22Rv1 (cell line): ENCODE data around the gene MON1B.

ENCODE experiments used
- H3K27ac ChIP-seq: fragments of 450-650 bp; 2 replicates; pipeline ENCODE4 v1.5.1; 2017
- CTCF ChIP-seq: fragments of 450-650 bp; IDR thresholded peaks from 2 replicates; pipeline ENCODE4 v1.5.1; 2017; ENCODE audit warnings: mild to moderate bottlenecking
- ZFX ChIP-seq: fragments of 450-650 bp; IDR thresholded peaks from 2 replicates; pipeline ENCODE4 v1.6.1; 2017; ENCODE audit warnings: antibody characterized with exemption, borderline replicate concordance

The MON1B gene

GRCh38 chr16:77207030-77207429 is 16.0 kb downstream of the MON1B start:
- H3K27ac ChIP-seq, result no peak overlapping the region
- TF ChIP-seq ZFX (no peak), CTCF (no peak)

GRCh38 chr16:77208382-77208781 is 17.4 kb downstream of the MON1B start:
- H3K27ac ChIP-seq, result no peak overlapping the region
- TF ChIP-seq ZFX (no peak), CTCF (no peak)

GRCh38 chr16:77211880-77212740 is 21.1 kb downstream of the MON1B start:
- H3K27ac ChIP-seq, result peak overlapping the region; percentile 89
- TF ChIP-seq ZFX (no peak), CTCF (no peak)

- no peak for TF ChIP-seq CTCF
- TF ChIP-seq ZFX, result no peak
- H3K27ac ChIP-seq, result peak overlapping the region; percentile 89
Measured at GRCh38 chr16:77212741-77213541, 22.0 kb downstream of the MON1B start.

- no peak overlapping the region for H3K27ac ChIP-seq
- TF ChIP-seq CTCF (no peak), ZFX (no peak)
Measured at GRCh38 chr16:77213542-77214106, 22.6 kb downstream of the MON1B start.

GRCh38 chr16:77214411-77215138 is 23.6 kb downstream of the MON1B start:
- no peak overlapping the region for H3K27ac ChIP-seq
- no peak for TF ChIP-seq CTCF
- no peak for TF ChIP-seq ZFX
